Tibial nerve (tissue), 4 donors: ENCODE data around the gene ATP8A2.
"Not testable (repeated sequence)": the region's sequence is repeated elsewhere in the genome, so short reads cannot be mapped to it uniquely, and the experiment has no call there.

Experiments used
- EP300 ChIP-seq, 2 donors: sonication (generic); formaldehyde crosslinking; IDR thresholded peaks; one replicate each; pipeline ENCODE4 v1.6.1; 2017; ENCODE audit warnings: antibody characterized with exemption in 2 of 2, mild to moderate bottlenecking in 1 of 2
- POLR2A ChIP-seq, 2 donors: fragments of 450-650 bp; IDR thresholded peaks; one replicate each; pipeline ENCODE4 v1.6.1; 2017; ENCODE audit warnings: antibody characterized with exemption in 2 of 2, mild to moderate bottlenecking in 2 of 2, moderate library complexity in 2 of 2
- TF ChIP-seq, protein P1 (sequence below), 5 experiments: fragments of 200-600 bp in 3 of 5; fragments of 450-650 bp in 2 of 5; sonication (generic) in 3 of 5; IDR thresholded peaks; one replicate each; pipeline ENCODE4 v1.5.1; 2016 to 2019; ENCODE audit warnings: antibody characterized with exemption in 5 of 5, mild to moderate bottlenecking in 3 of 5, moderate library complexity in 2 of 5

DNA sequence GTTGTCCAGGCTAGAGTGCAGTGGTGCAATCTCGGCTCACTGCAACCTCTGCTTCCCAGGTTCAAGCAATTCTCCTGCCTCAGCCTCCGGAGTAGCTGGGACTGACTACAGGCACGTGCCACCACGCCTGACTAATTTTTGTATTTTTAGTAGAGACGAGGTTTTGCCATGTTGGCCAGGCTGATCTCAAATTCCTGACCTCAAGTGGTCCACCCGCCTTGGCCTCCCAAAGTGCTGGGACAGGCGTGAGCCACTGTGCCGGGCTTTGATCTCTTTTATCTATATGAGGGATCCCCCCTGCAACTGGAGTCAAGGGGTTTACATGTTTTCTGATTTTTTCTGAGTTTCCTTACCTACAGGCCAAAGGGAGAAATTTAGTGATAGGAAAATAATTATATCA is 200.4 kb downstream of the ATP8A2 start:
- TF ChIP-seq, protein P1, sequence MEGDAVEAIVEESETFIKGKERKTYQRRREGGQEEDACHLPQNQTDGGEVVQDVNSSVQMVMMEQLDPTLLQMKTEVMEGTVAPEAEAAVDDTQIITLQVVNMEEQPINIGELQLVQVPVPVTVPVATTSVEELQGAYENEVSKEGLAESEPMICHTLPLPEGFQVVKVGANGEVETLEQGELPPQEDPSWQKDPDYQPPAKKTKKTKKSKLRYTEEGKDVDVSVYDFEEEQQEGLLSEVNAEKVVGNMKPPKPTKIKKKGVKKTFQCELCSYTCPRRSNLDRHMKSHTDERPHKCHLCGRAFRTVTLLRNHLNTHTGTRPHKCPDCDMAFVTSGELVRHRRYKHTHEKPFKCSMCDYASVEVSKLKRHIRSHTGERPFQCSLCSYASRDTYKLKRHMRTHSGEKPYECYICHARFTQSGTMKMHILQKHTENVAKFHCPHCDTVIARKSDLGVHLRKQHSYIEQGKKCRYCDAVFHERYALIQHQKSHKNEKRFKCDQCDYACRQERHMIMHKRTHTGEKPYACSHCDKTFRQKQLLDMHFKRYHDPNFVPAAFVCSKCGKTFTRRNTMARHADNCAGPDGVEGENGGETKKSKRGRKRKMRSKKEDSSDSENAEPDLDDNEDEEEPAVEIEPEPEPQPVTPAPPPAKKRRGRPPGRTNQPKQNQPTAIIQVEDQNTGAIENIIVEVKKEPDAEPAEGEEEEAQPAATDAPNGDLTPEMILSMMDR (IDR thresholded peaks at IDR 0.05) = not testable (repeated sequence)
- TF ChIP-seq POLR2A, EP300 (IDR thresholded peaks at IDR 0.05): not testable (repeated sequence)
